ENCODE data around the gene SLC2A1. TPM values are rescaled to one million over a fixed set of nuclear protein-coding genes. Genes with fewer than 3 reads are reported as not detected.

The SLC2A1 gene
- total RNA-seq, 2 experiments from 2014 or later, result 113 to 123 TPM

DNA sequence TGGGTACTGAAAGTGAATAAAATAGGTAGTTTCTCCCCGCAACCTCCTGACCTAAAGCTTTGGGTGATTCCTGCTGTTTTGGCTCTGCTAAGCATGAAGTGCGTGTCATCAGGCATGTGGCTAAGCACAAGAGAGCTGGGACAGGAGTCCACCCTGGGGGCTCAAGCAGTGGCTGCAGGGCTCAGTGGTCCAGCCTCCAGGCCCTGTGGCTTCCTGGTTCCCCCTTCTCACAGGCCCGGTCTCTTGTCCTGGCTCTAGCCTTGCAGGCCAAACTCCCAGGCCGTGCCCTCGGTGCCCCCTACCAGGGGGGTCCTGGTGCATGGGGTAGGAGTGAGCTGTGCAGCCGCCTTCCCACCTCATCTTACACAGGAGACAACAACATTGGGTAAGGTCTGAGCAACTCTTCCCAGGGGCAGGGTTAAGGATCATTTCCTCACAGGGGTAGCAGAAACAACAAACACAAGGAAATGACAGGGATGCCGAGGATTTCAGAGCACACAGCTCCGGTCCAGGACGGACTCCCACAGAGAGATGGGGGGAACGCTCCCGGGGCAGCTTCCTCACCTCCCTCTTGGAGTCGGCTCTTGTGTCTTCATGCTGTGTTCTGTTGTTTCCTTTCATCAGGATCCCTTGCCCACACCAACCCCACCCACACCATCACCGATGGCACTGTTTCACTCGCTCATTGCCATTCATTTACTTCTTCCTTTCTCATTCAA is 19.8 kb upstream of the SLC2A1 start:
- CTCF ChIA-PET, result interaction anchor here (1.1 to 1.6 kb wide), 2 partner anchors 65 to 95 kb away, joined by 3 to 5 read pairs; no protein-coding TSS in a partner anchor
- Mint-ChIP-seq H3K27ac (no peak overlapping the region), H3K36me3 (ENCODE audit: low read depth) (no peaks in the 10 kb centered on the region), H3K4me3 (no peak overlapping the region), H3K4me1 (ENCODE audit: low read depth) (no peaks in the 10 kb centered on the region), H3K27me3 (ENCODE audit: low read depth) (peaks cover 2% of the 10 kb centered on the region), H3K9me3 (ENCODE audit: insufficient read depth) (no peaks in the 10 kb centered on the region)
- ATAC-seq (no peak), DNase-seq (no peak)
- POLR2A ChIA-PET, result no interaction called here

GRCh38 chr1:42977653-42978052 is 19.0 kb upstream of the SLC2A1 start:
- DNase-seq (no peak), ATAC-seq (no peak)
- Mint-ChIP-seq H3K27me3 (ENCODE audit: low read depth) (peaks cover 2% of the 10 kb centered on the region), H3K4me3 (no peak overlapping the region), H3K4me1 (ENCODE audit: low read depth) (no peaks in the 10 kb centered on the region), H3K9me3 (ENCODE audit: insufficient read depth) (no peaks in the 10 kb centered on the region), H3K27ac (no peak overlapping the region), H3K36me3 (ENCODE audit: low read depth) (no peaks in the 10 kb centered on the region)
- CTCF ChIA-PET, result interaction anchor here (1.1 to 1.6 kb wide), 2 partner anchors 64 to 96 kb away, joined by 3 to 5 read pairs; no protein-coding TSS in a partner anchor
- POLR2A ChIA-PET, result no interaction called here

DNA sequence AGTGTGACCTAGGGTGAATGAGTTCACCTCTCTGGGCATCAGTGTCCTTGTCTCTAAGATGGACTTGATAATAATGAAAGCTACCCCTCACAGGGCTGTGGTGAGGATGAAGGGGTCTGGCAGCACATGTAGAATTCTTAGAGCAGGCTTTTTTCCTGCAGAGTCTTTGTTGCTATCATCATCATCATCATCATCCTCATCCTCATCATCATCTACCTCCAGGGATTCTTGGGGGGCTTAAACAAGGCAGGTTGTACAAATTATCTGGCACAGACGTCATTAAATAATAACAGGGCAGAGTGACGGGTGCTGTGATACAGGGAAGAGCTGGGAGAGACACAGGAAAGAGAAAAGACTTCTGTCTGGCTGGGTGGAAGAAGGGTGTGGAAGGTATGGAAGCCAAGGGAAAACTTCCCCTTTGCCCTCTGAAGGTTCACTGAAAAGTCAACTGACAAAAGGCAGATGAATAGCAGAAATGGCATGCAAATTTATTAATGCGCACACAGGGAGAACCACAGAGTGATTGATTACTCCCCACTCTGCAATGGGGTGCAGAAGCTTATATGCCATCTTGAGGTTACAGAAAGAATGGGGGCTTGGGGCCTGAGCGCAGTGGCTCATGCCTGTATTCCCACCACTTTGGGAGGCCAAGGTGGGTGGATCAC is 17.0 kb upstream of the SLC2A1 start:
- no peaks in the 10 kb centered on the region for H3K4me1 Mint-ChIP-seq (ENCODE audit: low read depth)
- DNase-seq (no peak), ATAC-seq (no peak)
- H3K27me3 Mint-ChIP-seq (ENCODE audit: low read depth), result no peaks in the 10 kb centered on the region
- no peak overlapping the region for H3K4me3 Mint-ChIP-seq
- ChIA-PET POLR2A (no interaction called here), CTCF (interaction anchor here (1.0 to 3.7 kb wide), 2 partner anchors 50 to 98 kb away, joined by 4 to 16 read pairs; no protein-coding TSS in a partner anchor)
- no peaks in the 10 kb centered on the region for H3K36me3 Mint-ChIP-seq (ENCODE audit: low read depth)
- H3K27ac Mint-ChIP-seq, result no peak overlapping the region
- H3K9me3 Mint-ChIP-seq (ENCODE audit: insufficient read depth), result no peaks in the 10 kb centered on the region

GRCh38 chr1:42974767-42975437 is 16.2 kb upstream of the SLC2A1 start:
- ChIA-PET POLR2A (interaction anchor here (0.6 kb wide), 1 partner anchor 50 kb away, joined by 3 read pairs; no protein-coding TSS in a partner anchor), CTCF (interaction anchor here (0.7 to 3.7 kb wide), 5 partner anchors 9 to 98 kb away, joined by 3 to 16 read pairs (median 4); no protein-coding TSS in a partner anchor)
- no peaks in the 10 kb centered on the region for H3K27me3 Mint-ChIP-seq (ENCODE audit: low read depth)
- H3K9me3 Mint-ChIP-seq (ENCODE audit: insufficient read depth), result no peaks in the 10 kb centered on the region
- DNase-seq (no peak), ATAC-seq (no peak)
- H3K4me3 Mint-ChIP-seq, result no peak overlapping the region
- H3K36me3 Mint-ChIP-seq (ENCODE audit: low read depth), result no peaks in the 10 kb centered on the region
- no peaks in the 10 kb centered on the region for H3K4me1 Mint-ChIP-seq (ENCODE audit: low read depth)
- H3K27ac Mint-ChIP-seq, result no peak overlapping the region

GRCh38 chr1:42973799-42974198 is 15.1 kb upstream of the SLC2A1 start:
- ChIA-PET POLR2A (no interaction called here), CTCF (interaction anchor here (0.7 to 3.7 kb wide), 3 partner anchors 8 to 99 kb away, joined by 3 to 16 read pairs (median 10); no protein-coding TSS in a partner anchor)
- DNase-seq (no peak), ATAC-seq (no peak)
- Mint-ChIP-seq H3K36me3 (ENCODE audit: low read depth) (no peaks in the 10 kb centered on the region), H3K27me3 (ENCODE audit: low read depth) (no peaks in the 10 kb centered on the region), H3K9me3 (ENCODE audit: insufficient read depth) (no peaks in the 10 kb centered on the region), H3K27ac (no peak overlapping the region), H3K4me3 (no peak overlapping the region), H3K4me1 (ENCODE audit: low read depth) (no peaks in the 10 kb centered on the region)

DNA sequence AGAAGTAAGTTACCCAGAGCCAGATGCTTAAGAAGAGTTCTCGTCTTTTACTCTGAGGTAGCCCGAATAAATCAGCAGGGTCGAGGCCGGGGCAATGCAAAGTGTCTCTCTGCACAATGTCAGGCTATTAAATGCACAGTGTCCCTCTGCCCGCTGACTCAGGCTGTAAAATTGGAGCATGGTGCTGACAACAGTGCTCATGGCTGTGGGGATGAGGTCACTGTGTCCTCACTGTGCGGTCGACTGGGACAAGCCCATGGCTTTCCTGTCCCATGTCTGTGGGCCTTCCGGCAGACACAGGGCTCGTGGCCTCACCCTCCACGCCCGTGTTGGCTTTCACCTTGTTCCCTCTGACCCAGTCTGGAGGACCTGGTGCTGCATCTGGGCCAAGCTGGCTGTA is 14.6 kb upstream of the SLC2A1 start:
- Mint-ChIP-seq H3K27me3 (ENCODE audit: low read depth) (no peaks in the 10 kb centered on the region), H3K27ac (no peak overlapping the region), H3K36me3 (ENCODE audit: low read depth) (no peaks in the 10 kb centered on the region), H3K4me1 (ENCODE audit: low read depth) (no peaks in the 10 kb centered on the region), H3K4me3 (no peak overlapping the region), H3K9me3 (ENCODE audit: insufficient read depth) (no peaks in the 10 kb centered on the region)
- ChIA-PET CTCF (interaction anchor here (2.4 to 3.7 kb wide), 2 partner anchors 50 to 100 kb away, joined by 10 to 16 read pairs; no protein-coding TSS in a partner anchor), POLR2A (no interaction called here)
- DNase-seq (no peak), ATAC-seq (no peak)

DNA sequence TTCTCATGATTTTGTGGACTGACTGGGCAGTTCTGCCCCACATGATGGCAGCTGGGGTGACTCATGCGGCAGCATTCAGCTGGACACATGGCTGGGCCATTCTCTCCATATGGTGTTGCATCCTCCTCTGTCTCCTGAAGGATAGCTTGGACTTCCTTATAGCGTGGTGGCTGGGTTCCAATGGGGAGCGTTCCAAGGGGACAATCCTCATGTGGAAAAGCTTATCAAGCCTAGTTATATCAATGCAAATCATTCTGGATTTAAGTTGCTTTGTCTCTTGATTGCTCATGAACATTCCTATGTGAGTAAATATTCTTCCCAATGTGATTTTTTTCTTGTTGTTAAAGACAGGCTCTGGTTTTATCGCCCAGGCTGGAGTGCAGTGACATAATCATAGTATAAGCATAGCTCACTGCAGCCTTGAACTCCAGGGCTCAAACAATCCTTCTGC is 13.2 kb upstream of the SLC2A1 start:
- ATAC-seq (no peak), DNase-seq (no peak)
- no peaks in the 10 kb centered on the region for H3K27me3 Mint-ChIP-seq (ENCODE audit: low read depth)
- no peak overlapping the region for H3K27ac Mint-ChIP-seq
- H3K9me3 Mint-ChIP-seq (ENCODE audit: insufficient read depth), result no peaks in the 10 kb centered on the region
- no peak overlapping the region for H3K4me3 Mint-ChIP-seq
- ChIA-PET CTCF (interaction anchor here (0.7 to 3.7 kb wide), 3 partner anchors 59 to 102 kb away, joined by 3 to 16 read pairs (median 4); no protein-coding TSS in a partner anchor), POLR2A (interaction anchor here (0.6 kb wide), 1 partner anchor 1165 kb away, joined by 3 read pairs; no protein-coding TSS in a partner anchor)
- H3K36me3 Mint-ChIP-seq (ENCODE audit: low read depth), result no peaks in the 10 kb centered on the region
- H3K4me1 Mint-ChIP-seq (ENCODE audit: low read depth), result no peaks in the 10 kb centered on the region

DNA sequence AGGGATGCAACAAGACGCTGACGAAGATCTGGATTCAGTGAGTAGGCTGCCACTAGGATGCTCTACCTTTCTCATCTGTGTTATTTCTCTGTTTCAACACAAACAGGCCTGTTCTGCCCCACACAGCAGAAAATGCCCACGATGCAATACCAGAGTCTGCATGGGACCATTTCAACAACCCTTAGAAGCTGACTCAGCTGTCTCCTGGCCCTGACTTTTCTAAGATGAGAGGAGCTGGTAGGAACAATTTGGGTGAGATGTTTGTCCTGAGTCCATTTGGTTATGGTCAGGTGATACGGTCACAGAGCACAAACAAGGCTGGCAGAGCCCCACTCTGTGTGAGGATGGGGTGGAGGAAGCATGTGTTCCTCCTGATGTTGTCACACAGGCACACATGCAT is 11.5 kb upstream of the SLC2A1 start:
- Mint-ChIP-seq H3K36me3 (ENCODE audit: low read depth) (no peaks in the 10 kb centered on the region), H3K27me3 (ENCODE audit: low read depth) (no peaks in the 10 kb centered on the region), H3K27ac (no peak overlapping the region), H3K4me3 (no peak overlapping the region), H3K4me1 (ENCODE audit: low read depth) (no peaks in the 10 kb centered on the region), H3K9me3 (ENCODE audit: insufficient read depth) (no peaks in the 10 kb centered on the region)
- ChIA-PET CTCF (no interaction called here), POLR2A (no interaction called here)
- DNase-seq (no peak), ATAC-seq (no peak)

DNA sequence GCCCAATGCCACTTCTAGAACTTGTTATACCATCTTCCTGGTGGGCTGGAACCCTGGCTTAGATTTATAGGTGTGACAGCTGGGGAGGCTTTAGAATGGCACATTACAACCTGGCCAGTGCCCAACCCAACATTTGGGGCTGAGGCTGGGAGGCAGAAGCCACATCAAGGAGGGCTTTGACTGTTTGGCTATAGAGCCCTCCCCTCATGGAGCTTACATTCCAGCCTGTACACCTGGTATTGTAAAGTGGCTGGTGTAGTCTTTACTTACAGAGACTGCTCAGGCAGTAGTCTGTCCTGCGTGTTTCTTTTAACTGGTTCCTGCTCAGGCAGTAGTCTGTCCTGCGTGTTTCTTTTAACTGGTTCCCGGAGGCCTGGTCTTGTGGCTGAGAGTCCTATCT is 10.0 kb upstream of the SLC2A1 start:
- CTCF ChIA-PET, result interaction anchor here (1.1 kb wide), 1 partner anchor 105 kb away, joined by 3 read pairs; no protein-coding TSS in a partner anchor
- Mint-ChIP-seq H3K4me1 (ENCODE audit: low read depth) (peaks cover under 1% of the 10 kb centered on the region), H3K27me3 (ENCODE audit: low read depth) (peaks cover under 1% of the 10 kb centered on the region), H3K27ac (no peak overlapping the region), H3K4me3 (no peak overlapping the region), H3K36me3 (ENCODE audit: low read depth) (no peaks in the 10 kb centered on the region), H3K9me3 (ENCODE audit: insufficient read depth) (no peaks in the 10 kb centered on the region)
- POLR2A ChIA-PET, result no interaction called here
- DNase-seq (no peak), ATAC-seq (no peak)

GRCh38 chr1:42966688-42967612 is 8.3 kb upstream of the SLC2A1 start:
- H3K4me3 Mint-ChIP-seq, result no peak overlapping the region
- ATAC-seq, result no peak
- peaks cover 5% of the 10 kb centered on the region for H3K27me3 Mint-ChIP-seq (ENCODE audit: low read depth)
- ChIA-PET CTCF (interaction anchor here (1.2 to 1.5 kb wide), 2 partner anchors 44 kb away, joined by 4 read pairs; no protein-coding TSS in a partner anchor), POLR2A (no interaction called here)
- no peaks in the 10 kb centered on the region for H3K36me3 Mint-ChIP-seq (ENCODE audit: low read depth)
- peaks cover 17% of the 10 kb centered on the region for H3K4me1 Mint-ChIP-seq (ENCODE audit: low read depth)
- H3K27ac Mint-ChIP-seq, result no peak overlapping the region
- no peak for DNase-seq
- H3K9me3 Mint-ChIP-seq (ENCODE audit: insufficient read depth), result no peaks in the 10 kb centered on the region

DNA sequence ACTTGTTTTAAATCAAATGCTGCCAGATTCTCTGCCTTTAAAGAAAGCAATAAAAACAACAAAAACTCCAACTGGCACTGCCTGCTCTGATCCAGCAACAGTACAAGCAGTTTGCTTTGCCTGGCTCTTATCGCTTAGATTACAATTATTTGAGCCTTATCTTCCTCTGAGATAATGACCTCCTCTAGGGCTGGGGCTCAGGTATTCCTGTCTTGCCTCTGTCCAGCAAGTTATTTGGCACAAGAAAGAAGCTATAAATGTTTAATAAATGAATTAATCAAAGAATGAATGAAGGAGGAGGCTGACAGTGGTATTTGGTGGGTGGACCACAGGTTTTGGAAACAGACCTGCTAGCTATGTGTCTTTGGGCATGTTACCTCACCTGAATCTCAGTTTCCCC is 6.7 kb upstream of the SLC2A1 start:
- no peak overlapping the region for H3K27ac Mint-ChIP-seq
- H3K4me3 Mint-ChIP-seq, result no peak overlapping the region
- H3K4me1 Mint-ChIP-seq (ENCODE audit: low read depth), result peaks cover 25% of the 10 kb centered on the region
- H3K9me3 Mint-ChIP-seq (ENCODE audit: insufficient read depth), result no peaks in the 10 kb centered on the region
- ChIA-PET CTCF (interaction anchor here (0.7 to 1.5 kb wide), 3 partner anchors 9 to 108 kb away, joined by 3 to 5 read pairs (median 4); no protein-coding TSS in a partner anchor), POLR2A (no interaction called here)
- no peak for DNase-seq
- ATAC-seq, result no peak
- peaks cover 7% of the 10 kb centered on the region for H3K27me3 Mint-ChIP-seq (ENCODE audit: low read depth)
- no peaks in the 10 kb centered on the region for H3K36me3 Mint-ChIP-seq (ENCODE audit: low read depth)
